ENCODE results near the gene BAK1.

DNA sequence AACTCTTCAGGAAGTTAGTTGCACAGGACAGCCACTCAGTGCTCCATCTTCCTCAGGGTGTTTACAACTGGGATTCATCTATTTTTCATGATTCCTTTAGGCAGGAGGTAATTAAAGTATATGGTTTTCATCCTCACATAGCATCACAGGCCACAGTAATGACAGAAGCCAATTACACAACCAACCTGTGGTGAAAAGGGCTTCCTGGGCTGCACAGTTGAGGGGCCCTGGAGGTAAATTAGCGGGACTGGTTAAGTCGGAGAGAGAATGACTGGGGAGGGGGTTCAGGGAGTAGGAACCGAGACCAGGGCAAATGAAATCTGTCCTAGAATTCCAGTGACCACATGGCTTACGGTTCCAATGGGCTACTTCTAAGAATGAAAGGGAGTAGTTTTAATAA is 37.0 kb downstream of the BAK1 start:
- TF ChIP-seq POLR2A (IDR thresholded peaks at IDR 0.05; ENCODE audit: low read length) (no peak), GATA1 (IDR thresholded peaks at IDR 0.05; ENCODE audit: low read depth, low read length) (no peak)

Data from erythroblast (primary cell).